Globus pallidus (tissue), 1 donor: ENCODE results near the gene FZR1.
A peak's percentile ranks its signal among the peaks of the same experiment; 100 is the strongest.
"Not testable (repeated sequence)": the region's sequence is repeated elsewhere in the genome, so short reads cannot be mapped to it uniquely, and the experiment has no call there.

Experiments used
- DNase-seq: peaks from one replicate; pipeline ENCODE4 v3.0.0-alpha.2; 2015; ENCODE audit warnings: low spot score

FZR1 gene

DNA sequence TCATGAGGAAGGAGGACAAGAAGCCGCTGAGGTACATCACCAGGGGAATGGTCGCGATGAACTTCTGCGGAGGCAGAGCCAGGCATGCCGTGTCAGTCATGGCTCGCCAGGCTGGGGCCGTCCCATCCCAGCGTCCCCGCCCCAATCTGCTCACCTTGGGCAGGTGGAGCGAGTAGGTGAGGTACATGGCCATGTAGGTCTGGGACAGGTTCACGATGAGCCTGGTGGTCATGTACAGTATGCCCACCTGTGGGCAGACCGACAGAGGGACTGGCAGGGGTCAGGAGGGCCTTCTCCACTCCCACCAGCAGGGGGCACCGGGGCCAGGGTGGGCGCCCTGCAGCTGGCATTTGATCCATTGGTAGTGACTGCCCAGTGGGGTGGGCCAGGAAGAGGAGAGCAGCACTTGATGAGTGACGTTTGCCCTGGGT lies 41.2 kb downstream of the FZR1 start:
- no peak for DNase-seq

DNA sequence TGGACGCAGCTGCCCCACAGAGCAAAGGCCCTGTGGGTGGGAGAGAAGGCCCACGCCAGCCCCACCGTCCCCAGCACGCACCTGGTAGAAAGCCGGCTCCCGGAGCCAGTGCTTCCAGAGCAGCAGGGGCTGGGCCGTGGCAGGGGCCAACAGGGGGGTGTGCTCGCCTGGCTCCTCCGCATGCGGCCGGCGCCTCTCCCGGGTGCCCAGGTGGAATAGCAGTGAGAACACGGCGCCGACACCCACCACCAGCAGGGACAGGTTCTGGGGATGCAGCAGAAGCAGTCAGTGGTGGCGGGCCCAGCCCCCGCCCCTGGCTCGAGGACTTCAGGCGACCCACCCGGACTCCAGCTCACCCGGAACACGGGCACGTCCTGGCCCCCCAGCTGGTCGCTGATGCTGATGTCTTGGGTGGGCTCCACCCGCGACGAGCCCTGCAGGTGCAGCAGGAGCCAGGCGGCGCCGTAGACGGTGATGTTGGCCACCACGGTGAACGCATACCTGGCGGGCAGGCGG lies 41.7 kb downstream of the FZR1 start:
- DNase-seq, result no peak

DNA sequence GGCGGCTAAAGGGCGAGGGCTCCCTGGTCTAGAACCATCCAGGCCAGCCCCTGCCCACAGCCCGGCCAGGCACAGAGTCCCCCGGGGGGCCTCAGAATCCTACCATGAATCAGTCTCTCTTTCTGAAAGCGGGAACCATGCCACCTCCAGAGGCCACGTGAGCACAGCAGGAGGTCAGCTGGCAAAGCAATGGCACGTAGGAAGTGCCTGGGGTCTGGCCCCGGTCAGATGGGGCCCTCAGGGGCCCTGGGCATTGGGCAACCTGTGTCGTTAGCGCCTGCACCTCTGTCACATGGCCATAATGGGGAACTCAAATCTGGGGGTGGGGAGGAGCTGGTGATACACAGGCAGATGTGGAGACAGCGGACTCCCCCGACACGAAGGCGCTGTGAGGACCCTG lies 42.5 kb downstream of the FZR1 start:
- no peak for DNase-seq

DNA sequence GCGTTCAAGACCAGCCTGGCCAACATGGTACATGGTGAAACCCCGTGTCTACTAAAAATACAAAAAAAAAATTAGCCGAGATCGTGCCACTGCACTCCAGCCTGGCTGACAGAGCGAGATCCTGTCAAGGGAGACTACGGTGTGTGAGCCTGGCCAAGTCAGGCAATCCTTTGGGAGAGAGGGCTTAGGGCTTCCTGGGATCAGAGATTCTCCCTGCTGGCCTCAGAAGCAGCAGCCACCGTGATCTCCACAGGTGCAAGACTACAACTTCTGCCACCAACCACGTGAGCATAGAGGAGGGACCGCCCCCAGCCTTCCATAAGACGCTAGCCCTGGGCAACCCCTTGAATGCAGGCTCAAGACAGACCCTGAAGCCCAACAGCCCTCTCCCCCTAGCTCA lies 43.7 kb downstream of the FZR1 start:
- no peak for DNase-seq

DNA sequence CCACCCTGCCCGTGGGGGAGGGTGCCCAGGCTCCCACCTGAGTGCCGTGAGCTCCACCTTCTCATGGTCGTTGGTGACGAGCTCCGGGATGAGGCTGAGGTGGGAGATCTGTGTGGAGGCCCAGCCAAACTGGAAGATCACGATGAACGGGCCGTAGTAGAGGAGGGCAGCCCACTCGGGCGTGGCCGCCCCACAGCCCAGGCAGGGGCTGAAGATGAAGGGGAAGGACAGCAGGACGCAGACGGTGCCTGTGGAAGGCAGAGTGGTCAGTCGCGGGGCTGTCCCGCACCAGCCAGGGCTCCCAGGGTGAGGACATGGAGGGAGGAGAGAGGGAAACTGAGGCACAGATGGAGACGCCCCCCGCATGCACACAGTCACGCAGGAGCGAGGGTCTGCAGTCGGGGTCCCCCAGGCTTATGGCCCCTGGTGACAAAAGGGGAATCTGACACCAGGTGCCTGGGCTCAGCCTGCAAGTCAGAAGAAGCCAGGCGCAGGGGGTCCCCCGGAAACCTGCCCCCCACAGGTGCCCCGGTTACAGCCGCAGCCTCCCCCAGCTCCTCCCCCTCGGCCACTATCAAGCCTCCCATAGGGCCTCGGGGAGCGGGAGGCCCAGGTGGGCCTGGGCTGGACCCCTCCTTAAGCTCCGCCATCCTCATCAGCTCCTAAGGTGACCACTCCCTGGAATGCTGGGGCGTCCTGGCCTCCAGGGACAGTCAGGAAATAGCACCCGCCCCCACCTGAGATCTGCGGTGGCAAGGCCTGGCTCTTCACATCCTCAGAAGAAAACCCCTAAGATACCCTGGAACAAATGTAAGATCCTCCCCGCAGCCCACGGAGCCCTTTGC lies 45.1 kb downstream of the FZR1 start:
- no peak for DNase-seq

DNA sequence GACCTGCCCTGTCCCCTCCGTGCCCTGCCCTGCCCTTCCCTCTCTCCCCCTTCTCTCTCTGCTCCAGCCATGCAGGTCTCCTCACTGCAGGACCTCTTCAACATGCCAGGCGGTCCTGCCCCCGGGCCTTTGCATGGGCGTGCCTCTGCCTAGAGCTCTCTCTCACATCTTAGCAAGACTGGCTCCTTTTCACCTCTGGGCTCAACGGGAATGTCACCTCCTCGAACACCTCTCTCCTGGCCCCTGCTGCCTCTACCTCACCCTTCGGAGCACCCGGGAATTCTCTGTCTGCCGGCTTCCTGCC lies 45.6 kb downstream of the FZR1 start:
- DNase-seq, result no peak

DNA sequence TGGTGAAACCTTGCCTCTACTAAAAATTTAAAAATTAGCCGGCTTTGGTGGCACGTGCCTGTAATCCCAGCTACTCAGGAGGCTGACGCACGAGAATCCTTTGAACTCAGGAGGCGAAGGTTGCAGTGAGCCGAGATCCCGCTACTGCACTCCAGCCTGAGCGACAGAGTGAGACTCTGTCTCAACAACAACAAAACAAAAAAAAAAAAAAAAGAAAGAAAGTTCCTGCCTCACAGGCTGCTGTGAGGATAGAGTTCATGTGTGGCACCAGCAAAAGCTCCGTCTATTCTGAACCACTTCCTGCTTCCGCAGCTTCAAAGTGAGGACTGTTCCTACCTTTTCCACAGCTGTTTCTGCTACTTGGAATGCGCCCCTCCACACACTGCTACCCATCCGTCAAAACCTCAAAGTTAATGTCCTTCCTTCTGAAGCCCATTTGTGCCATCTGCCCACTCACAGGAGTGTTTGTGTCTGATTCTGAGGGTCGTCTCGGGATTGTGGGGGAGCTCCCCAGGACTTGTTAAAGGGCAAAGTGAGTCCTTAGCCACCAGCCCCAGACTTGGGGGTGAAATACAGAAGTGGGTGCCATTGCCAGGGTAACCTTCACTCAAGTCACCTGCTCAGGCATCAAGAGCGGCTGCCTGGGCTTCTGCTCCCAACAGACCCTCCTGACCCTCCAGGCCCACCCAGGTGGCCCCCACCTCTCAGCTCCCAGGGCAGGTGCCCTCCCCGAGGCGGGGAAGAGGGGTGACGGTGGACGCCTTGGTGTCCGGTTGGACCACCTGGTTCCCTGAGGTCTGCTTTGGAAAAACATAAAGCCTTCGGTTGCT lies 48.4 kb downstream of the FZR1 start:
- DNase-seq, result no peak

DNA sequence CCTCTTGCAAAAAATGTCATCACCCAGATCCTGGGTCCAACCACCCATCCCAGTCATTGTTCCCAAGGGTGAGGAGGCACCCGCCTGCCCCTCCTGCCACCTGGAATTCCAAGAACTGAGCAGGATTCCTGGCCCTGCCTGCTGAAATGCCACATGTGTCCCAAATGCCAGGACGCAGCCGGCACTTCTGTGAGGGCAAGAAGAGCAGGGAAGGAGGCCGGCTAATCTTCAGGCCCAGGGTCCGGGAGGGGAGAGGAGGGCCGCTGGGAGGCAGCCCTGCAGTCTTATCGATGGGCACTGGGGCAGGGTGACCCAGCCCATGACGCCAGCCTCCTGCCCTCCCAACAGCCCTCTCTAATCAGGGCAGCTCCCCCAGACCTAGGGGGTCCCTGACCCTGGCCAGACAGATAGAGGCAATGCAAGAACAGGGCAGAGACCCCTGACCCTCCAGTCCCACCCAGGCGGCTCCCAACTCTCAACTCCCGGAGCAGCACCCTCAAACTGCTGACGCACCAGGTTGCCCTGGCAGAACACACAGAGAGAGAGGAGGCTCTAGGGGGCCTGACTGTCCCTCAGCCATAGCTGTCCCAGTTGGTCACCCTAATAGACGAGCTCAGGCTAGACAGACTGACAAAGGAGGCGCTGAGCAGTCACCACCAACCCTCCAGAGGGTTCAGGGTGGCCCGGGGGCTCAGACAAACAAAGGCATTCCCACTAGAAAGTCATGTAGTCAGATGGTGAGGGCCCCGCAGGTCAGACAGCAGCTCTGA lies 49.7 kb downstream of the FZR1 start:
- DNase-seq, result no peak

DNA sequence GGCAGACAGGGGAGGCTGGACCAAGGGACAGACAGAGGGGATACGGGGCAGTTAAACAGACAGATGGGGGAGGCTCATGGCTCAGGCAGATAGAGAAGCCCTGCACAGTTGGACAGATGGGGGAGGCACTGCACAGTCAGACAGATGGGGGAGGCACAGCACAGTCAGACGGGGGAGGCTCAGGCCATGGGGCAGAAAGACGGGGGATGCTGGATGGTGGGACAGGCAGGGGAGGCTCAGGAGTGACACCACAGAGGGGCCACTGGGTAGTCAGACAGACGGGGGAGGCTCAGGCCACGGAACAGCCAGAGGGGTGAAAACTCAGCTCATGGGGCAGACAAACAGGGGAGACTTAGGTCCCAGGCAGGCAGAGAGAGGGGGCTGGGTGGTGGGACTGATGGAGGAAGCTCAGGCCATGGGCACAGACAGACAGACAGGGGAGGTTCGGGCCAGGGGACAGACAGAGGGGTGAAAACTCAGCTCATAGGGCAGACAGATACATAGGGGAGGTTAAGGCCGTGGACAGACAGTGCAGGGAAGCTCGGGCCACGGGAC lies 50.4 kb downstream of the FZR1 start:
- no peak for DNase-seq

DNA sequence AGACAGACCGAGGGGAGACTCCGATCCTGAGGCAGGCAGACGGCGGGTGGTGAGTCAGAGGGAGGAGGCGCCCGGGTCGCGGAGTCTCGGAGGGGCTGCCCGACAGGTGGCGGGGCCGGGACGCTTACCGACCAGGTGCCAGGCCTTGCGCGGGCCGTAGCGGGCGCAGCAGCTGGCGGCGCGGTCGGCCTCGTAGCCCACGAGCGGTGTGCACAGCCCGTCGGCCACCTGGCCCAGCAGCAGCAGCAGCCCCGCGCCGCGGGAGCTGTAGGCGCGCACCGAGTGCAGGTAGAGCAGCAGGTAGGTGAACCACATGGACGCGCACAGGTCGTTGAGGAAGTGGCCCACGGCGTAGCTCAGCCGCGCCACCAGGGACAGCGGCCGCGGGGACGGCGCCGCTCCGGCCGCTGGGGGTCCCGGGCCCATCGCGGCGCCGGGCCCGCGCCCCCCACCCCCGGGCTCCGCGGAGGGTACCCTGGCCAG lies 50.9 kb downstream of the FZR1 start:
- DNase-seq, result no peak

DNA sequence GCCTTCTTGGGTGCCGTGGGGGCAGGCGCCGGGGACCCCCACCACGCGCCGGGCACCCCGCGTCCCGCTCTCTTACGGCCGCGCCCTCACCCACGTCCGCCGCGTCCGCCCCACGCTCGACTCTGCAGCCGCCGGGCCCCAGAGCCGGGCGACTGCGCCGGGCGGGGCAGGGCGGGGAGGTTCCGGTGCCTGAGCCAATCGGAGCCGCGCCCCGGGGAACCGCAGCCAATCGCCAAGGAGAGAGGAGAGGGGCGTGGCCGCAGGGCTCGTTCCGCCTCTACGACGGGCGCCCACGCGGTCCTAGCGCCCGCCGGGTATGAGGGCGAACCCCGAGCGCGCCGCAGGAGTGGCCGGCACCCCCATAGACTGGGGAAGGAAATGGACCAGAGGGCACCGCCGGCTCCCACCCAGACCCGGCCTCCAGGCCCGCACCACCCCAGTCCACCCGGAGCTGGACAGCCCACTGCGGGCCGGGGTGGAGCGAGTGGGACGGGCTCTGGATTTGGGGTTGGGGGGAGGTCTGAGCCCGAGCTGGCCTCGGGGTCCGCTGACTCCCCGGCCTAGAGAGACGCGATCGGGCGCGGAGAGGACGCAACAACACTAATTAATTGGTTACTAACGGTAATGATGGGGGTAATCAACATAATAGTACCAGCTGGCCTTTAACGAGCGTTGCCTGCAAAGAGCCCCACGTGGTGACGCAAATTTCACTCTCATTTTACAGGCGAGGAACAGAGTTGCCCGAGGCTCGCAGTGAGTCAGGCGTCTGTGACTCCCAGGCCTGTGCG lies 51.5 kb downstream of the FZR1 start, which contains the start of gene MFSD12:
Gene MFSD12, minus strand, starts transcription at position 126 of the 788 bp plus-strand sequence. CDS start 183 bp downstream, outside the sequence.
- peak; percentile 90 for DNase-seq

DNA sequence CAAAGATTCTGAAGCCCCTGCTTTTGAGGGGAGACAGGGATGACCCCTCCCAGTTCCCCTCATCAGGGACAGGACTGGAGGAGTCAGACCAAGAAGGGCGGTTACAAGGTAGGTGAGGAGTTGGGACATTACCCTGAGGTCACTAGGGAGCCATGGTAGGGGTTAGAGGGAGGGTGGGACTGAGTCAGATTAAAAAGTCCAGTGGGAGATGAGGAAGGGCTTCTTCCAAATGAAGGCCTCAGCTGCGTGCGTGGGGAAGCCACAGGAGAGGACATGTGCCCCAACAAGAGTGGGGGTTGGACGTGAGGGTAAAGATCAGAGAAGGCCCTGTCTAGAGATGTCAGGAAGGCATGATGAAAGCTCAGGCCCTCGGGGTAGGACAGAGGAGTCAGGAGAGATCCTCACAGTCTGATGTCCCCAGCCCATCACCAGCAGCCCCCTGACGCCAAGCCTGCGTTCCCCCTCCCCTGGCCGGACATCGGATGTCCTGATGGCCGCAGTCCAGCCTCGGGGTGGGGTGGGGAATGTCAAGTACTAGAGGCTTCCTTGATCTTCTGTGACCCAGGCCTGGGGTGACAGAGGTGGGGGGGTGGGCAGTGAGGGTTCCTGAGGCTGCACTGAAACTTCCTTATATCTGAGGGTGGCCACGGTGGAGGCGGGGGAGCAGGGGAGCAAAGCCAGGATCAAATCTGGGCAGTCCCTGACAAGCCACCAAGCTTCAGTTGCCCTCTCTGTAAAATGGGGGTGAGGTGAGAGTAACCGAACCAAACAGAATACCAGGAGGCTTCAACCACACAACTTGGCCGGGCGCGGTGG lies 57.8 kb downstream of the FZR1 start:
- DNase-seq, result no peak

DNA sequence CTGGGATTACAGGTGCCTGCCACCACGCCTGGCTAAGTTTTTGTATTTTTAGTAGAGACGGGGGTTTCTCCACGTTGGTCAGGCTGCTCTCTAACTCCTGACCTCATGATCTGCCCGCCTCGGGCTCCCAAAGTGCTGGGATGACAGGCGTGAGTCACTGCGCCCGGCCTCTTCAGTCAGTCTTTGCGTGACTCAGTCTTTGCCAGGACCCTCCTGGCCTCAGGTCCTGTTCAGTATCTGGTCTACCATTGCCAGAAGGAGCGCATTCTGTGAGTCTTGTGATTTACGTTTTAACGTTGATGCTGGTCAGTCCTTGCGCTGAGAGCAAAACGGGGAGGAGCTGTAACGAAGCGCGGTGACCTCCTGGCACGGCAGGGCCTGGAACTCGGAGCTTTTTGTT lies 59.0 kb downstream of the FZR1 start:
- DNase-seq, result no peak

DNA sequence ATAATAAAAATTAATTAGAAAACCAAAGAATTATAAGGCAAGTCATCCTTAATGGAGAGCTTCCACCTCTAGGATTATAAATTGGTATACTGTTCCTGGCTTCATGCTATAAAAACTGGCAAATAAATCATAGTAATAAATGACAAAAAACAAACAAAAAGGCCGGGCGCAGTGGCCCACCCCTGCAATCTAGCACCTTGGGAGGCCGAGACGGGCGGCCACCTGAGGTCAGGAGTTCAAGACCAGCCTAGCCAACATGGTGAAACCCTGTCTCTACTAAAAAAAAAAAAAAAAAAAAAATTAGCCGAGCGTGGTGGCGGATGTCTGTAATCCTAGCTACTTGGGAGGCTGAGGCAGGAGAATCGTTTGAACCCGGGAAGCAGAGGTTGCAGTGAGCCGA lies 63.9 kb downstream of the FZR1 start:
- DNase-seq, result not testable (repeated sequence)

DNA sequence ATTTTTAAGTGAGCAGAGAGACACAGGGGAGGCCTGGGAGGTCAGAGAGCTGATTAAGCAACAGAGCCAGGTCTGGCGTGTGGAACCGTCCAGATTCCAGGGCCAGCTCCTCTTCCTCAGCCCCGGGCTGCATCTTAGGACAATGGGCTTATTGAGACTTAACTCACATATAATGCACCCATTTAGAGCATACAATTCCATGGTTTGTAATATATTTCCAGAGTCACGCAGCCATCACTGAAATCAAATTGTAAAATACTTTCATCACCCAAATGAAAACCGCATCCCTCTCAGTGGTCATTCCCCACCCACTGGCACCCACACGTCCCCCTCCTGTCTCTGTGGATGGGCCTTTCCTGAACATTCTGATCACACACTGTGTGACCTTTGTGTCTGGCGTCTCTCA lies 64.5 kb downstream of the FZR1 start:
- peak; percentile 89 for DNase-seq

DNA sequence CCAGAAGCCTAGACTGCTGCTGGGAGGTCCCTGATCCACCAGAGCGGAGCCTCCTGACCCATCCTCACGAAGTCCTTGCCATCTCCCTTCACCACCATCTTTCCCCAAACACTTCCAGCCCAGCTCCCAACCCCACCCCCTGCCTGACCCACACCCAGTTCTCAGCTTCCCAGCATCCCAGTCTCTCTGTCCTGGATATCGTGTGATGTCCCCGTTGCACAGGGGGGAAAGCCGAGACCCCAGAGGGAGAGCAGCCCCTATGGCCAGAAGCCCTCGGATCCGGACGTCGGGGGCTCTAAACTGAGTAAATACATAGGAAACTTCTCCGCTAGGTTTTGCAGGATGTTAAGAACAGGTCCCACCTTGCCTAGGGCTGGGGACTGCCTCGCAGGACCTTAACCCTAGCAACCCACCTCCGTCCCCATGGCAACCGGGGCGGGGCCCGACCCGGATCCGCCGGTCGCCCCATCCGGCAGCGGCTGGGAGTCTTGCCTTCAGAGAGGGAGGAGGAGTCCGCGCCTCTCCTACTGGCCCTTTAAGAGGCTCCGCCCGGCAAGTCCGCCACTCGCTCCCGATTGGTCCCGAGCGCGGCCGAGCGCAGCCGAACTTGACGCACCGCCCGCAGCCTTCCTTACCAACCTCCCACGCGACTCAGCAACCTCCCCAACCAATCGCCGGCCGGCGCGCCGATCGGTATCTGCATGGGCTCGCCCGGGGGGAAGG lies 66.2 kb downstream of the FZR1 start:
- DNase-seq, result peak; percentile 100

DNA sequence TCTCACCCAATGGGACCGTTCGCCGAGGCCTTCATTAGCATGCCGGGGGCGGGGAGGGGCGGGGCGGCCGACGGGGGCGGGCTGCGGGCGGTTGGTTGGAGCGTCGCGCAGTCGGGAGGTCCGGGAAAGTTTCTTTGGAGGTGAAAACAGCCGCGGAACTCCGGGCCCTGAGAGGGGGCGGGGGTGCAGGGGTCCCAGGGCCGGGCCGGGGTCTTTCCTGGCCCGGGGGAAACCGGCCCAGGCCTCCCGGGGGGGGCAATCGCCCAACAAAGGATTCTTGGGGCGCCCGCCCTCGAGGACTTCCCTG lies 66.7 kb downstream of the FZR1 start, which contains the start of gene HMG20B:
Gene HMG20B, plus strand, starts transcription at position 90 of the 307 bp plus-strand sequence. CDS start 366 bp downstream, outside the sequence.
- no peak for DNase-seq

DNA sequence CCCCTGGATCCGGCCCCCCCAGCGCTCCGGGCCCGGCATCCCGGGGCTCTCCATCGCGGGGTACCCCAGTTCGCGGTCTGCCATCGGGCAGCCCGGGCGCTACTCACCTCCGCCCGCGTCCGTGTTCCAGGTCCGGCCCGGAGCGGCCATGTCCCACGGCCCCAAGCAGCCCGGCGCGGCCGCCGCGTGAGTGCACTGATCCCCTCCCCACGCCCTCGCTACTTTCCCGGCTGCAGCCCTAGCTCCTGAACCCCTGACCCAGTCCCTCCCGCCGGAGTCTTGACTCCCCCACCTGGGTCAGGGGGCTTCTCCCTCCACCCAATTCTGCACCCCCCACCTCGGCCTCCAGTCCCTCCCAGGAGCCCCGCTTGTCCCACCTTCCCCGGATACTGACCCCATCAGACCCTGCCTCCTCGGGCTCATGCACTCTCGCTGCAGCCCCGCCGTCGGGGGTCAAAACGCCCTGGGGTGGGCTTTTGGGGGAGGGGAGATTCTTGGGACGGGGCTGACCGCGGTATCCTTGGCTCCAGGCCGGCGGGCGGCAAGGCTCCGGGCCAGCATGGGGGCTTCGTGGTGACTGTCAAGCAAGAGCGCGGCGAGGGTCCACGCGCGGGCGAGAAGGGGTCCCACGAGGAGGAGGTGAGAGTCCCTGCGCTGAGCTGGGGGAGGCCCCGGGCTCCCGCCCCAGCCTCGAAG lies 67.2 kb downstream of the FZR1 start:
- DNase-seq, result no peak
